HUDEP-2 (cell line): ENCODE measurements around the gene COQ2.

Experiments
- DNase-seq, 76 experiments: peaks; one replicate each; lab custom pipeline; 2025; ENCODE audit not compliant: unreplicated experiment in 76 of 76; lab: John Stamatoyannopoulos, UW

The COQ2 gene

DNA sequence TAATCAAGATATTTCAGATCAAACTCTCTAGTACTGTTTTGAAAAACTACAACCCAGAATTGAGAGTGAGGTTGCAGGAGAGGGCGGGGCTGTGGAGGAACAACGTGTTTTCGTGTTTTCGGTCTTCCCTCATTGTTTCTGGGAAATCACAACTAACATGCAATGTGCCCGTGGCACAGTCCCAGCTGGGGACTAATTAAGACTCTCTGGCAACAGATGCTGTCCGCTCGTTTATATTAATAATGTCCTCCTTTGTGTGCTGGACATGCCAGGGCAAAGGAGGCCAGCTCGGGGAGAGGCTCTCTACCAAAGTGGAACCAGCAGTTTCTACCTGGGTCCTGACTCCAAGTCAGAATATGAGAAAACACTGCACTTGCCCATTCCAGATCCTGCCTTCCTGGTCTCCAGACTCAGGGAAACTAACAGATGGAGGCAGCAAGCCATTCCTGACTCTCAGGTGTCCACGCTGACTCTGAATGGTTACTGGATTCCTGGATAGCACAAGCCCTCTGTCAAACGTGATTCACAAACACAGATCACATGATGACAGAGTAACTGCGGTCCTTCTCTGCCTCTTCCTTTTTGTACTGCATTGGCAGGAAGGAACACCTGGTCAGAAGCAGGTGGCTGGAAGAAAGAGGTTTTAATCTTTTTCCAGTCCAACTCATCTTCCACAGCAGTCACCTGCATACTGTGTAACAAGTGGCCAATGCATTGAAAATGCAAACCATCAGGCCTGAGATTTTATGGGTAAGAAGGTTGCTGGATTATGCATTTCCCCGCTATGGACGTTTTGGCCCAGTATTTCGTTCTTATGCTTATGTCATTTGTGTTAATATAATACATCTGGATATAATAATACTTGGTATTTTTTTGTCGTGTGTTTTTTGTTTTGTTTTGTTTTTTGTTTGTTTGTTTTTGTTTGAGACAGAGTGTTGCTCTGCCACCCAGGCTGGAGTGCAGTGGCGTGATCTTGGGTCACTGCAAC is 65.0 kb downstream of the COQ2 start:
- no peak for DNase-seq

DNA sequence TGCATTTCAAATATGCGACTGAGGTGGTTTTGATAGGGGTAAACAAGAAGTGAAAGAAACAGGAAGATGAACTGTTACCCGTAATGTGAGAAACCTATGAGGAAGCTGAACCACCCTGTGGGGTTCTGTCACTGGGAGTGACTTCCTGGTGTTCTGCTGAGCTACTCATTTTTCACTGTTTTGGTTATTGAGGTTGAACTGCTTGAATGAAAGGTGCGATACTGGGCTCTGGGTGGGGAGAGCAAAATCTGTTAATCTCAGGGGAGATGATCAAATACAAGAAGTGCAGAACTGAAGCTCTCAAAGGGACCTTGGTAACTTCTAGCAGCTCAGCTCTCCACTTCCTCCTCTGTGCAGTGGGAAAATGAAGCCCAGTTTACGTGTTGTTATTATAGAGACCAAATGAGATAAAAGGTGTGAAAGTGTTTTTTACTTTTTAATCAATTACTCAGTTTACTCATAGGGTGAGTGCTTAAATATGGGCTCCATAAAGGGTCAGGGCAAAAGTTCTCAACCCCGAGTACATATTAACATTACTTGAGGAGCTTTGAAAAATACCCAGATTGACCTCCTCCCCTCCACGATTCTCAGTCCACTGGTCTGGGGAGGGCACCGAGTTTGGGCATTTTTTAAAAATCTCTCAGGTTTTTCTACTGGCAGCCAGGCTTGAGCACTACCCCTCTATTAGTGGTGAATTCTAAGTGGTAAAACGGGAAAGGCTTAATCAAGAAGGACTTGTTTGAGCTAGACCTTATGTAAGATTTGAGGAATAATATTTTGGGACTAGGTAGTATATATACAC is 66.7 kb downstream of the COQ2 start:
- no peak for DNase-seq

DNA sequence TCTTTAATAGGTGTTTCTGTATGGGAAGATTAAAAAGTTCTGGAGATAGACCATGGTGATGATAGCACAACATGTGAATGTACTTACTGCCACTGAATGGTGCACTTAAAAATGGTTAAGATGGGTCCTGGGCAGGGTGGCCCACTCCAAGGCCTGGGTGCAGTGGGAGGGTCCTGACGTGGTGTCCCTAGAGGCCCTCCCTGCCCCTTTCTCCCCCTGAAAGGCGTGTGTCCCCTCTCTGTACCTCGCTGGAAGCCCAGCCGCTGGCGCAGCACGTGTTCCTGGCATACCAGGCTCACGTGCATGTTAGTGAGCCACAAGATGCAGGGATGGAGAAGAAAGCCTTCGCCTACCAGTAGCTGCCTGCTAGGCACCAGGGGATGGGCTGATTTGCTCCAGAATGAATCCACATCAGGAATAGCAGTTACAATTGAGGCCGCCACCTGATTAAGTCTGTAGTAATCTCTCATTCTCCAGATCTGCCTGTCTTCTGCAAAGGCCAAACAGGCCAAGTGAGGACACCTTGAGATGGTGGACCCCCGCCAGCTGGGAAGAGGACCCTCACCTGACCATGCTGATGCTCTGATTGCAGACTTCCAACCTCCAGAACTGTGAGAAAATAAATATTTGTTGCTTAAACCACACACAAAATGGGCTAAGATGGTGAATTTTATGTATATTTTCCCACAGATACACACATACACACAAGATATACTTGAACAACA is 67.5 kb downstream of the COQ2 start:
- no peak for DNase-seq

DNA sequence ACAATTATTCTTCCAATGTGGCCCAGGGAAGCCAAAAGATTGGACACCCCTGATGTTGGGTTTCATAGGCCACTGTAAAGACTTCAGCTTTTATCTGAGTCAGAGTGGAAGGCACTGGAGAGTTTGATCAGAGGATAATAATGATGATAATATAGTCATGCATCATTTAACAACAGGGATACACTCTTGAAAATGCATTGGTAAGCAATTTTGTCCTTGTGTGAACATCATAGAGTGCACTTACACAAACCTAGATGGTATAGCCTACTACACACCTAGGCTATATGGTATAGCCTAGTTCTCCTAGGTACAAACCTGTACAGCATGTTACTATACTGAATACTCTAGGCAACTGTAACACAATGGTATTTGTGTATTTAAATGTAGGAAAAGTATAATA is 70.5 kb downstream of the COQ2 start:
- no peak for DNase-seq
